Smooth muscle cell (in vitro differentiated cells): ENCODE measurements around the gene GPRIN3. TPM values are rescaled to one million over a fixed set of nuclear protein-coding genes. Genes with fewer than 3 reads are reported as not detected.
A peak's percentile ranks its signal among the peaks of the same experiment; 100 is the strongest.

Experiments
- DNase-seq: peaks from one replicate; lab custom pipeline; 2025; ENCODE audit not compliant: unreplicated experiment; lab: John Stamatoyannopoulos, UW
- H2AFZ ChIP-seq: fragments of 200-600 bp; sonication (generic); 2 replicates; pipeline ENCODE4 v1.6.0; 2016; ENCODE audit warnings: antibody characterized with exemption, low read depth, mild to moderate bottlenecking
- H3F3A ChIP-seq: fragments of 200-600 bp; sonication (generic); 2 replicates; pipeline ENCODE4 v1.6.0; 2017; ENCODE audit warnings: antibody characterized with exemption, low read depth
- H3K27ac ChIP-seq: fragments of 200-600 bp; sonication (generic); 2 replicates; pipeline ENCODE4 v1.5.1; 2016; ENCODE audit warnings: low read depth, mild to moderate bottlenecking
- H3K27me3 ChIP-seq: fragments of 200-600 bp; sonication (generic); 2 replicates; pipeline ENCODE4 v1.6.1; 2016; ENCODE audit warnings: low read depth, mild to moderate bottlenecking
- H3K36me3 ChIP-seq: fragments of 200-600 bp; sonication (generic); 2 replicates; pipeline ENCODE4 v1.5.1; 2016; ENCODE audit warnings: low read depth
- H3K4me1 ChIP-seq: fragments of 200-600 bp; sonication (generic); 2 replicates; pipeline ENCODE4 v1.5.1; 2016; ENCODE audit warnings: low read depth
- H3K4me2 ChIP-seq: fragments of 200-600 bp; sonication (generic); 2 replicates; pipeline ENCODE4 v1.6.0; 2016; ENCODE audit warnings: mild to moderate bottlenecking
- H3K4me3 ChIP-seq: fragments of 200-600 bp; sonication (generic); 2 replicates; pipeline ENCODE4 v1.5.1; 2016; ENCODE audit warnings: mild to moderate bottlenecking
- H3K79me2 ChIP-seq: fragments of 200-600 bp; sonication (generic); 2 replicates; pipeline ENCODE4 v1.6.0; 2016; ENCODE audit warnings: low read depth, mild to moderate bottlenecking
- H3K9ac ChIP-seq: fragments of 200-600 bp; sonication (generic); 2 replicates; pipeline ENCODE4 v1.6.0; 2016; ENCODE audit warnings: low read depth
- H3K9me3 ChIP-seq: fragments of 200-600 bp; sonication (generic); replicated peaks from 2 replicates; pipeline ENCODE4 v1.5.1; 2016; ENCODE audit warnings: low read depth
- H4K20me1 ChIP-seq: fragments of 200-600 bp; sonication (generic); 2 replicates; pipeline ENCODE4 v1.6.0; 2016; ENCODE audit warnings: low read depth
- WGBS: methylation state at CpG from one replicate; pipeline ENCODE4 v1.1.7; 2016; ENCODE audit warnings: low lambda C conversion rate; 5-methylcytosine and 5-hydroxymethylcytosine counted together
- polyA plus RNA-seq: library from polyadenylated mRNA; unstranded; fragments of >200 nt; fragmentation: Nextera tagmentation; extraction: Ambion mirVana; gene quantifications from 2 replicates; pipeline ENCODE4 v1.2.1, GENCODE V29; 2016
- total RNA-seq: library from RNA; depleted of rRNA; stranded (reverse); fragments of >200 nt; gene quantifications from 2 replicates; pipeline ENCODE4 v1.2.3, GENCODE V29; 2014
- TF ChIP-seq, protein P1 (sequence below): fragments of 200-600 bp; sonication (generic); IDR thresholded peaks from 2 replicates; pipeline ENCODE4 v1.5.1; 2017; ENCODE audit warnings: borderline replicate concordance, mild to moderate bottlenecking, antibody characterized with exemption; ENCODE audit not compliant: insufficient read depth, poor library complexity, severe bottlenecking

Gene GPRIN3
- total and polyA plus RNA-seq, 2 experiments from 2014 or later, result 0.47 to 1.8 TPM

DNA sequence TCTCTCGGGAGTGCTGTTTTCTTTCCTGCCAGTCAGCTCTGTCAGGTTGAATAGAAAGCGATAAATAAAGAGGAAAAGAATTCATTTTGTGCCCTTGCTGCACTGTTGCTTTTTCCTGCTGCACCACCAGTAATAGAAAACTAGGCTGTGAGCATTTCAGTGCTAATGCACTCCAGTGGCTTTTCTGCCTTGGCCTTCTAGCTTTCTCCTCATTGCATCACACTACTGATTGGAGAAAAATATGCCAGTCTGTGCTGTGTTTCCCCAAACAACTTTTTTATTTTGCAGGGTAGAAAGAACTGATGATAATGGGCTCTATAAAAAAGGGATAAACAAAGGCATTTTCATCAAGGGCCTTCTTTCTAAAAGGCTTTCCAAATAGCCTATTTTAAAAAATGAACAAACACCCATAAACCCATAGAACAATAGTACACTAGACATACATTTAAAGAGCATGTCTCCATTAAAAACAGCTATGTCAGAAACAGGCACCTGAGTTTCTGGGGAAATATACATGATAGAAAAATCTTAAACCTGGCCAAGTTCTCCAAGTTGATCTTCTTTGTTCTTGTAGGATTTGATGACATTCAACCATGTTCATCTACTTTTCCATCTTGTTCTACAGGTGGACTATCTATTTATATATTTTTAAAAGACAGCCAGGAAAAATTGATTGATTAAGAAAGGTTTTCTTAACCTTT, 86.3 kb downstream of the GPRIN3 start:
- DNase-seq, result no peak
- no peaks in the 10 kb centered on the region for H4K20me1 ChIP-seq
- TF ChIP-seq, protein P1, sequence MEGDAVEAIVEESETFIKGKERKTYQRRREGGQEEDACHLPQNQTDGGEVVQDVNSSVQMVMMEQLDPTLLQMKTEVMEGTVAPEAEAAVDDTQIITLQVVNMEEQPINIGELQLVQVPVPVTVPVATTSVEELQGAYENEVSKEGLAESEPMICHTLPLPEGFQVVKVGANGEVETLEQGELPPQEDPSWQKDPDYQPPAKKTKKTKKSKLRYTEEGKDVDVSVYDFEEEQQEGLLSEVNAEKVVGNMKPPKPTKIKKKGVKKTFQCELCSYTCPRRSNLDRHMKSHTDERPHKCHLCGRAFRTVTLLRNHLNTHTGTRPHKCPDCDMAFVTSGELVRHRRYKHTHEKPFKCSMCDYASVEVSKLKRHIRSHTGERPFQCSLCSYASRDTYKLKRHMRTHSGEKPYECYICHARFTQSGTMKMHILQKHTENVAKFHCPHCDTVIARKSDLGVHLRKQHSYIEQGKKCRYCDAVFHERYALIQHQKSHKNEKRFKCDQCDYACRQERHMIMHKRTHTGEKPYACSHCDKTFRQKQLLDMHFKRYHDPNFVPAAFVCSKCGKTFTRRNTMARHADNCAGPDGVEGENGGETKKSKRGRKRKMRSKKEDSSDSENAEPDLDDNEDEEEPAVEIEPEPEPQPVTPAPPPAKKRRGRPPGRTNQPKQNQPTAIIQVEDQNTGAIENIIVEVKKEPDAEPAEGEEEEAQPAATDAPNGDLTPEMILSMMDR, result no peak
- peaks cover 3% of the 10 kb centered on the region for H3K4me1 ChIP-seq
- no peak overlapping the region for H3K27ac ChIP-seq
- H3K9ac ChIP-seq, result no peak overlapping the region
- H3K27me3 ChIP-seq, result no peaks in the 10 kb centered on the region
- 94% methylated on average over 2 of the region's 2 CpGs for WGBS
- no peaks in the 10 kb centered on the region for H3K9me3 ChIP-seq
- peak overlapping the region; percentile 44 for H2AFZ ChIP-seq
- no peaks in the 10 kb centered on the region for H3K36me3 ChIP-seq
- H3K4me2 ChIP-seq, result no peak overlapping the region
- no peaks in the 10 kb centered on the region for H3K79me2 ChIP-seq
- H3K4me3 ChIP-seq, result no peak overlapping the region
- H3F3A ChIP-seq, result no peaks in the 10 kb centered on the region

GRCh38 chr4:89218587-89218986, 89.0 kb downstream of the GPRIN3 start:
- TF ChIP-seq, protein P1, result no peak
- Histone ChIP-seq H3K27ac (no peak overlapping the region), H3K36me3 (no peaks in the 10 kb centered on the region), H3K4me3 (no peak overlapping the region), H3K79me2 (no peaks in the 10 kb centered on the region), H3K4me1 (peaks cover 3% of the 10 kb centered on the region), H3K4me2 (no peak overlapping the region), H3K9ac (no peak overlapping the region), H4K20me1 (no peaks in the 10 kb centered on the region), H2AFZ (no peak overlapping the region), H3K9me3 (no peaks in the 10 kb centered on the region), H3F3A (no peaks in the 10 kb centered on the region), H3K27me3 (no peaks in the 10 kb centered on the region)
- no peak for DNase-seq
- 74% methylated on average over 1 of the region's 1 CpG for WGBS

DNA sequence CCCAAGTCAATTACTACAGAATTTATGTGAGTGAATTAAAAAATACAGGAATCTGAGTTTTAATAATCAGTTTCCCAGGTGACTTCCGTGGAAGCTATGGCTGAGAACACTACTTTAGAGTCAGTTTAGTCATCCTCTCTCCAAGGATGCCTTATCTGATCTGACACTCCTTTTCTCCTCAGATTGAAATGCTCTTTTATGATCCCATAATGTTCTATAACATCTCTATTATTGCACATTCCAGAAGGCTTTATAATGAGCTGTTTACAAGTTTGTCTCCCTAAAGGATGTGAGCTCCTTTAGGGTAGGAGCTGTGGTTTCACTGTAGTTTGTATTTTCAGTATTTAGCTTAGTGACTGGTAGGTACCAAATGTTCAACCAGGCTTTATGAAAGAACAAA, 90.0 kb downstream of the GPRIN3 start:
- no peak overlapping the region for H2AFZ ChIP-seq

More for the DNA sequence above, 90.0 kb downstream of the GPRIN3 start:
- Histone ChIP-seq H3K27me3 (no peaks in the 10 kb centered on the region), H3K4me1 (peaks cover 3% of the 10 kb centered on the region), H3K9ac (no peak overlapping the region), H3K4me3 (no peak overlapping the region), H4K20me1 (no peaks in the 10 kb centered on the region), H3K27ac (no peak overlapping the region), H3K9me3 (no peaks in the 10 kb centered on the region), H3K36me3 (no peaks in the 10 kb centered on the region), H3F3A (no peaks in the 10 kb centered on the region), H3K79me2 (no peaks in the 10 kb centered on the region), H3K4me2 (no peak overlapping the region)
- DNase-seq, result no peak
- TF ChIP-seq, protein P1, result no peak
- WGBS, result 79% methylated on average over 1 of the region's 1 CpG
